Erythroblast (primary cell): ENCODE measurements around the gene ALDH2.

Experiments
- GATA1 ChIP-seq: IDR thresholded peaks from 2 replicates; pipeline ENCODE4 v1.6.1; 2011; ENCODE audit warnings: low read depth, mild to moderate bottlenecking, control low read depth, low read length, moderate library complexity
- POLR2A ChIP-seq: IDR thresholded peaks from 2 replicates; pipeline ENCODE4 v1.6.1; 2011; ENCODE audit warnings: mild to moderate bottlenecking, low read length

DNA sequence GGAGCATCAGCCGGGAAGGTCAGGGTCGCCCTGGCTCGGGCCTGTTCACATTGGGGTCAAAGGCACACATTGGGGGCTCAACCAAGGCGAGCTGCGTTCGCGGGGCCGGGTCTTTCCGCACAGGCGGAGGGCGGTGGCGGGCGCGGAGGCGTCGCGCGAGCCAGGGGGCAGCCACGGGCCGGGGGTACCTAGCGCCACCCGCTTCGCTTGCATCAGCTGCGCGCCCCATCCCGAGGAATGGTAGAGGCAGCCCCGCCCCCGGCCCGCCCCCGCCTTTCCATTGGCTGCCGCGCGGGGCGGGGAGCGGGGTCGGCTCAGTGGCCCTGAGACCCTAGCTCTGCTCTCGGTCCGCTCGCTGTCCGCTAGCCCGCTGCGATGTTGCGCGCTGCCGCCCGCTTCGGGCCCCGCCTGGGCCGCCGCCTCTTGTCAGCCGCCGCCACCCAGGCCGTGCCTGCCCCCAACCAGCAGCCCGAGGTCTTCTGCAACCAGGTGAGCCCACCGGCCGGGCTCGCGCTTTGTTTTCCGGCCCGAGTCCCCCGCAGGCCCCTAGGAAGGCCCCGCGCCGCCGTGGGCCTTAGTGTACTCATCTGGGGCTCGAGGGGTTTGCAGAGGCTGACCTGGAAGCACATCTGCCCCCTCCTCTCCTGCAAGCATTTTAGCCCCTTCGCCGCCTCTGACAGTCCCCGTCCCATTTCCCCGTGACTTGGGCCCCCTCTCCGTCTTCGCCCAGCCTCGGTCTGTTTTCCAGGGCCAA is at the start of gene ALDH2:
- TF ChIP-seq POLR2A (no peak), GATA1 (no peak)
